ENCODE measurements around the gene RUFY1. TPM values are rescaled to one million over a fixed set of nuclear protein-coding genes. Genes with fewer than 3 reads are reported as not detected.
A peak's percentile ranks its signal among the peaks of the same experiment; 100 is the strongest.

RUFY1 gene
- total and polyA plus RNA-seq, 9 of the 15 experiments (the other 6 are each of a cell fraction or from before 2014, with no cell fraction given): 5.0 to 41.7 (median 29.6) TPM

GRCh38 chr5:179550511-179551342 is at the start of gene RUFY1 (continued):
- TF ChIP-seq POLR2G (IDR thresholded peaks at IDR 0.05; ENCODE audit: low read depth, low read length): peak; percentile 94
- peak; percentile 94 for TF ChIP-seq ZNF644 (tag; IDR thresholded peaks at IDR 0.05; ENCODE audit: low read depth)
- TF ChIP-seq AFF4 (CRISPR knock-in tag; IDR thresholded peaks at IDR 0.05): no peak
- TF ChIP-seq ZBTB11 (CRISPR knock-in tag; IDR thresholded peaks at IDR 0.05): peak in 1 of 3 experiments; percentile 77; a peak in 2 of 6 replicates
- no peak for TF ChIP-seq POLR2AphosphoS2 (IDR thresholded peaks at IDR 0.05; ENCODE audit: low read length)
- TF ChIP-seq EP300 (IDR thresholded peaks at IDR 0.05; ENCODE audit: low read length): no peak
- peak; percentile 96 for TF ChIP-seq PHF8 (IDR thresholded peaks at IDR 0.05; ENCODE audit: borderline replicate concordance, low read length)
- TF ChIP-seq USF1 (CRISPR knock-in tag; IDR thresholded peaks at IDR 0.05): peak; percentile 76
- 0 out of 2 replicates have a peak, but pooled peaks have one; percentile 23 for TF ChIP-seq ZBTB33 (CRISPR knock-in tag; IDR thresholded peaks at IDR 0.05)
- TF ChIP-seq YY1 (IDR thresholded peaks at IDR 0.05; ENCODE audit: borderline replicate concordance in 1 of 3, control insufficient read depth in 1 of 3, extremely low read depth in 1 of 3, insufficient read depth in 3 of 3, insufficient read length in 1 of 3, insufficient replicate concordance in 2 of 3, low read depth in 1 of 3, low read length in 2 of 3): peak; percentile 63 to 92 (median 90)
- 0 out of 2 replicates have a peak, but pooled peaks have one; percentile 5 for TF ChIP-seq CBFA2T2 (conservative IDR thresholded peaks at IDR 0.05)
- TF ChIP-seq EHMT2 (IDR thresholded peaks at IDR 0.05): no peak
